ENCODE measurements around the gene METTL15. TPM values are rescaled to one million over a fixed set of nuclear protein-coding genes. Genes with fewer than 3 reads are reported as not detected.

The METTL15 gene
- total and polyA plus RNA-seq, 8 donors = 3.0 to 8.2 (median 5.5) TPM

DNA sequence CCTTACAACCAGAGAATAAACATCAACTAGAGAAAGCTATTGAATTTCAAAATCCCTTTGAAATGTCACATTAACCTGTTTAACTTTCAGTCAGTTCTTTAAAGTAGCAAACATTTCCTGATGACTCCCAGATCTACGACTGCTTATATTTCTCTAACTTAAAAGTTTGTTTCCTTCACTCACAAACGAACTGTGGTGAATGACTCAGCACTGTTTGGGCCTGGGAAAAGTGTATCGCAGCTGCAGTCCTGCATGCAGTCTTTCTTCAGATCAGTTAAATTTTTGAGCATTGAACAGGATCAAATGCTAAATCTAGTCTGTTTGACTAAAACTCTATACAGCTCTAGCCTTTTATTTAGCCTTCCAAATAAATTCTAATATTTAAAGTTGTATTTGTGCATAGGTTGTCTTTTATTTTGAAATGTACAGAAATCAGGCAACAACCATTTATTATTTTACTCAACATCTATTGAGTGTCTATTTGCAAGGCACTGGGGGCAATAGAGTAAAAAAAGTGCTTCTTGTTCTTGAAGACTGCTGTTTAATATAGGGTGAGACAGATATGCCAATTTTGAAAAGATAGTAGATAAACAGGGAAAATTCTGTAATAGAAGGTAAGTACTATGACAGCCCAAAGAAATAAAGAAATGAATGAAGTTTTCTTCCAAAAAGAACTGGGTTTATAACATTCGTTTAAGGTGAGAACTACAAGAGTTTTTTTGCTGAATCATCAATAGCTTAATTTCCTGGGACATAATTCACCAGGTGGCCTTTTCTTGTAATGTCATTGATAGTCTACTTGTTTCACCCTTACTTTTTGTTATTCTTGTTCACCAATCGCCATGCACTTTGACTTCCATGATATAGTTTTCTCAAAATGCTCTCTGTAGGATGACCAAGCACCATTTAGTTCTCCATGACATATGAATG lies 235.4 kb downstream of the METTL15 start:
- no peak for TF ChIP-seq CTCF (IDR thresholded peaks at IDR 0.05)
- intact Hi-C loops (cut with DNase I) = no loop called here
- no peaks in the 10 kb centered on the region for H3K27me3 ChIP-seq
- no peak for DNase-seq
- H3K4me3 ChIP-seq = no peak overlapping the region
- no peaks in the 10 kb centered on the region for H3K4me1 ChIP-seq
- no peak for FAIRE-seq
- 34 to 35% methylated on average over 5 of the region's 5 CpGs for whole genome bisulfite sequencing, 2 donors
- H3K36me3 ChIP-seq = no peaks in the 10 kb centered on the region
- no peaks in the 10 kb centered on the region for H3K9me3 ChIP-seq
- no peak overlapping the region for H3K27ac ChIP-seq
- ATAC-seq = peak in 3 of 4 donors; percentile 39 to 70 (median 67)

DNA sequence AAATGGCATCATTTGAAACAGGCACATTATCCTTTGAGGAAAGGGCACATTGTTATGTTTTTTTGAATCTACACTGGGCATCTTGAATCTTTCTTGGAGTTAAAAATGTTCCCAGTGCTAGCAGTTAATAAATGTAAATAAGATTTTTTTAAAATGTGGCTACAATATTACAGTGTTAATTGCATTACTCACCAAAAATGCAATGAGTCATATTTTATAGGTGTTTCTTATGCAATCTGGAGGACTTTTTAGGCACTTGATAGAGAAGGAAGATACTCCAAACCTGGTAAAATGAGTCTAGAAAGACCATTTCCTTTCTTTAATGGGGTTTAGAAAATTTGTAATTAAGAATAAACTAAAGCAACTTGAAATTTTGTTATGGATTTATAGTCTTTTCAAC lies 238.0 kb downstream of the METTL15 start:
- intact Hi-C loops (cut with DNase I) = no loop called here
- Histone ChIP-seq H3K4me1 (no peaks in the 10 kb centered on the region), H3K27ac (no peak overlapping the region), H3K27me3 (no peaks in the 10 kb centered on the region), H3K36me3 (no peaks in the 10 kb centered on the region), H3K9me3 (no peaks in the 10 kb centered on the region), H3K4me3 (no peak overlapping the region)
- DNase-seq (no peak), FAIRE-seq (no peak), ATAC-seq (no peak)
- no peak for TF ChIP-seq CTCF (IDR thresholded peaks at IDR 0.05)

DNA sequence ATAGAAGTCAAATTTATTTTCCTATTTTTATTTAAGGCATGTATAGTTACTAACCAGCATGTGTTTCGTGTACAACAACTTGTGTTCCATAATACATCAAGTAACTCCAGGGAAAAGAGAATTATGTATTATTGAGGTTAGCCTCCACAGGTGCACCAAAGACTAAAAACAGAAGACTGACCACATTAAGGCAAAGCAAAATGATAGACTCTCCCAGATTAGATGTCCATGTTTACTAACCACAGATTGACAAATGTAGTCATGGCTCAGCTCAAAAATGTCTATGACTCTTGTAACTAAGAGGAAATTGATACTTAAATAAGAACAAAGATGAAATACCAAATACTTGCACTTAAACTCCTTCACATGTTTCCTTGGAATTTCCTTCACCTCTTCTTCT lies 238.5 kb downstream of the METTL15 start:
- DNase-seq = no peak
- H3K27me3 ChIP-seq = no peaks in the 10 kb centered on the region
- intact Hi-C loops (cut with DNase I) = no loop called here
- no peak overlapping the region for H3K4me3 ChIP-seq
- FAIRE-seq = no peak
- WGBS, 2 donors = 67 to 76% methylated on average over 1 of the region's 1 CpG
- H3K36me3 ChIP-seq = no peaks in the 10 kb centered on the region
- TF ChIP-seq CTCF (IDR thresholded peaks at IDR 0.05) = no peak
- no peak overlapping the region for H3K27ac ChIP-seq
- H3K9me3 ChIP-seq = no peaks in the 10 kb centered on the region
- no peak for ATAC-seq
- no peaks in the 10 kb centered on the region for H3K4me1 ChIP-seq

DNA sequence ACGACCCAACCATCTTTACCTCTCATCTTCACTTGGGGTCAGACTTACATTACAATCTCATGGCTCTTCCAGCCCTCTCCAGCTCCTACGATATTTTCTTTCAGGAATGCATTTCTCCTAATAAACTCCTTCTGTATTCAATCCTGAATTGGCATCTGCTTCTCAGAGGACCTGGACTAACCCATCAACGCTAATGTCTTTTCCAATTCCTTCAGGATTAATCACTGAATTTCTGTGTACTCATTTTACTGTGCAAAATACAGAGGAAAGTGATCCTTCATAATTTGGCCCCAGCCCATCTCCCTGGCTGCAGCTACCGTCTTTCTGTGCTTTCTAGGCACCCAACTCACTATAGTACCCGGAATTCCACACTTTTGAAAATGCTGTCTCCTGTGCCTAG lies 239.2 kb downstream of the METTL15 start:
- no peak for TF ChIP-seq CTCF (IDR thresholded peaks at IDR 0.05)
- DNase-seq (no peak), ATAC-seq (no peak), FAIRE-seq (no peak)
- H3K27ac ChIP-seq = no peak overlapping the region
- no peaks in the 10 kb centered on the region for H3K9me3 ChIP-seq
- intact Hi-C loops (cut with DNase I) = no loop called here
- no peaks in the 10 kb centered on the region for H3K4me1 ChIP-seq
- WGBS, 2 donors = 71 to 74% methylated on average over 5 of the region's 5 CpGs
- H3K4me3 ChIP-seq = no peak overlapping the region
- no peaks in the 10 kb centered on the region for H3K27me3 ChIP-seq
- H3K36me3 ChIP-seq = no peaks in the 10 kb centered on the region

DNA sequence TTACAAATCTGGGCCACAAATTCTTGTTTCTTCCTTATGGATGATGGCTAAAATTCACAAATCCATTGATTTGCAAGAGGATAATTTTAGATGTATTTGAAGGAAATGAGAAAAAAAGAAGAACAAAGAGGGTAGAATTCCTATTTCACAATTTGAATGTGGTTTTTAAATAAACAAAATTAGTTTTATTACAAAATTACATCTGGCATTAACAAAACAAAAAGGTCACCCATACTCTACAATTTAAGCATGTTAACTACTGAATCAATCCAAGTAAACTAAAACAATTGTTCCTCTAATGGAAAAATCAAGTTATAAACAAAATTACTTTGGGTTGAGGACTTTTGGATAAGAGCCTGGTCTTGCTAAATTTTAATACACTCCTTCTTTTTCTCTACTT lies 242.0 kb downstream of the METTL15 start:
- no peak for TF ChIP-seq CTCF (IDR thresholded peaks at IDR 0.05)
- intact Hi-C loops (cut with DNase I) = no loop called here
- H3K4me1 ChIP-seq = no peaks in the 10 kb centered on the region
- H3K9me3 ChIP-seq = no peaks in the 10 kb centered on the region
- DNase-seq = no peak
- H3K27ac ChIP-seq = no peak overlapping the region
- H3K4me3 ChIP-seq = no peak overlapping the region
- no peak for FAIRE-seq
- no peaks in the 10 kb centered on the region for H3K27me3 ChIP-seq
- ATAC-seq = no peak
- no peaks in the 10 kb centered on the region for H3K36me3 ChIP-seq

Measured in pancreas (tissue), 10 donors.